DMS79 (cell line): ENCODE results near the gene HSPB7.
"Not testable (repeated sequence)": the region's sequence is repeated elsewhere in the genome, so short reads cannot be mapped to it uniquely, and the experiment has no call there.

Experiments used
- DNase-seq: peaks from one replicate; lab custom pipeline; 2025; lab: John Stamatoyannopoulos, UW

HSPB7 gene

GRCh38 chr1:16006552-16007485, 11.0 kb downstream of the HSPB7 start:
- DNase-seq, result no peak

GRCh38 chr1:16006010-16006409, 11.8 kb downstream of the HSPB7 start:
- DNase-seq, result no peak

- DNase-seq, result no peak
Measured at GRCh38 chr1:16005597-16005996, 12.2 kb downstream of the HSPB7 start.

DNA sequence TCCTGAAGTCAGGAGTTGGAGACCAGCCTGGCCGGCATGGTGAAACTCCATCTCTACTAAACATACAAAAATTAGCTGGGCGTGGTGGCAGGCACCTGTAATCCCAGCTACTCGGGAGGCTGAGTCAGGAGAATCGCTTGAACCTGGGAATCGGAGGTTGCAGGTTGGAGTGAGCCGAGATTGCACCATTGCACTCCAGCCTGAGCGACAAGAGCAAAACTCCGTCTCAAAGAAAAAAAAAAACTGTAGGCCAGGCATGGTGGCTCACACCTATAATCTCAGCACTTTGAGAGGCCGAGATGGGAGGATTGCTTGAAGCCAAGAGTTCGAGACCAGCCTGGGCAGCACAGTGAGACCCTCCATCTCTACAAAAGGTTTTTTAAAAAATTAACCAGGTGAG, 16.6 kb downstream of the HSPB7 start:
- DNase-seq, result not testable (repeated sequence)

GRCh38 chr1:15998929-15999328, 18.9 kb downstream of the HSPB7 start:
- DNase-seq, result no peak

GRCh38 chr1:15997637-15998280, 20.1 kb downstream of the HSPB7 start:
- no peak for DNase-seq

DNA sequence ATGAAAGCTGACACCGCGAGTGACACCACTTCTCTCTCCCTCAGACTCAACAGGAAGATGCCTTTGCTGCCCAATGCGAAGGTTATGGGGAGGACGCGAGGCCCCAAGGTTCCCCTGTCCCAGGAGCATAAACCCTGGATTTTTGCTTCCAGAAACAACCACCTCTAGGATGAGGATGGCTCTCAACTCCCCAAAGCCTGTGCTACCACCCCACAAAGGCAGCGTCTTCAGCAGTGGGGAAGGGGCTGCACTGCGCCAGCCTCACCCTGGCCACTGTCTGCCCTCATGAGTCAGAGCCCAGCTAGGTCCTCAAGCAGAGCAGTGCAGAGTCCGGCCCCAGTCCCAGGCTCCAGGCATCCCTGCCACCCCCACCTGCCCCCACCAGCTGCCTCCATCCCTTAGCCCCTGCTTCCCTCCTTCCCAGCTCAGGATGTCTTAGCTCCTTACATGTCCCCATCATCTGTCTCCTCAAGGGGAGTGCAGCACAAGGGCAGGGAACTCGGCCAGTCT, 20.7 kb downstream of the HSPB7 start:
- no peak for DNase-seq

- no peak for DNase-seq
Measured at GRCh38 chr1:15994590-15995351, 23.1 kb downstream of the HSPB7 start.

DNA sequence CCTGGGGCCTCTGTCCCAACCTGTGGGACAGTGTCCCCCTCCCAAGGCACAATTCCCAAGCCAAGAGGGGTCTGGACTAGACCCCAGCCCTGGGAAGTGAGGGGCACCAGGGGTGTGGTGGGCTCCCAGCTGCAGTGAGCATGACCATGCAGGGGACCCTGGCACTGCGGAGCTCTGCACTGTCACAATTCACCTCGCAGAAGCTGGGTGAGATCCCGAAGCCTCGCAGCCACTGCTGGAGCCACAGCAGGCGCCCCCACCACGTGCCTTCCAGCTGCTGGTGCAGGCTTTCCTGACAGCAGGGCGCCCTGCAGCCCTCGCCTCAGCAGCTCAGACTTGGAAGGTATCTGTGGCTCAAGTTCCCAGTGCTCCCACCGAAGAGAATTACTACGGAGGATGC, 23.8 kb downstream of the HSPB7 start:
- no peak for DNase-seq

DNA sequence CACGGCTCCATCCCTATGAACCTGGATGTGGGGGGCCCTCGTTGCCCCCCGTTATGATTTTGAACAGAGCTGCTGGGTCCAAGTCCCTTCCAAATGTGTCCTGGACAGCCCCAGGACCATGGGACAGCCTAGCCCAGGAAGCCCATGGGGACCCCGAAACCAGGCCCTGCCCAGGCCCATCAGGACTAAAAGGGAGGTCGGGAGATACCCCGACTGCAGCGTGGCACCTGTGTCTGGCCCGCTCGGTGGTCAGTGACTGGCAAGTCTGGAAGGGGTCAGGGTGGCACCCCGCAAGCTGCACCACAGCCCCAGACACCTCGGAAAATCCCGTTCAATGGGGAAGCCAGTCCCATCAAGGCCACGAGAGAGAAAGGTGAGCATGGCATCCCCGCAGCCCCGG, 24.2 kb downstream of the HSPB7 start:
- no peak for DNase-seq

DNA sequence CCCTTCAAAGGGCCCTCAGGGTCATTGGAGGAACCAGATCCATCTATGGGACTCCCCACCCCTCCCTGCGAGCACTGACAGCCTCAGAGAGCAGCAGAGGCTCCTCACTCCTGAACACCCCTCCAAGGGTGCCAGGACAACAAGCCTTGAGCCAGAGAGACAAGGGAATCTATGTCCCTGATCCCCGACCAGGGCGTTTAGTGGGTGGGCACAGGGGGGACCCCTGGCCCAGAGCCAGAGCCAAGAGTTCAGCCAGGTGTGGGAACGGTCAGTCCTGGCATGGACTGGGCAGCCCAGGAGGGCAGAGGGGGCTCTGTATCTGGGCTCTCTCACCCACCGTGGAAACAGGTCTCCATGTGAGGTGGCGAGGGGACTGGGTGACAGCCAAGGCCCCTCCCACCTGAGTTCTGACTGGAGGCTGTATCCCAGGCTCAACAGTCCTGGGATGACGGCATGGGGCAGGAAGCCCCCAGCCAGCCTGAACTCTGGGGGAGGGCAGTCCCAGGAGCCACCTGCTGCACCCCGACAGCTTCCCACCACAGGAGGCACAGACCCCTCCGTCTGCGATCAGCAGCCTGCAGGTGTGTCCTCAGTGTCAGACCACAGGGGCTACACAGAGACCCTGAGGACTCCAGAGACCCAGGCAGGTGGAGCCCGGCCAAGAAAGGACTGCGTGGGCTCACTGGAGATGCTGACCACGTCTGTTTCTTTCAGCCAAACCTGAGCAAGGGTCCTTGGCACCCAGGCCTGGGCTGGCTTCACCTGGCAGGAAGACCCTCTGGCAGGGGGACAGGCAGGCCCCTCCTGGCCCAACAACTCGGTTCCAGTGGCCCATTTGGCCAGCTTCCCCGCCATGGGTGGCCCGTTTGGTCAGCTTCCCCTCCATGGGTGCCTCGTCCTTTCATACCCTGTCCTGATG, 25.0 kb downstream of the HSPB7 start:
- DNase-seq, result no peak

DNA sequence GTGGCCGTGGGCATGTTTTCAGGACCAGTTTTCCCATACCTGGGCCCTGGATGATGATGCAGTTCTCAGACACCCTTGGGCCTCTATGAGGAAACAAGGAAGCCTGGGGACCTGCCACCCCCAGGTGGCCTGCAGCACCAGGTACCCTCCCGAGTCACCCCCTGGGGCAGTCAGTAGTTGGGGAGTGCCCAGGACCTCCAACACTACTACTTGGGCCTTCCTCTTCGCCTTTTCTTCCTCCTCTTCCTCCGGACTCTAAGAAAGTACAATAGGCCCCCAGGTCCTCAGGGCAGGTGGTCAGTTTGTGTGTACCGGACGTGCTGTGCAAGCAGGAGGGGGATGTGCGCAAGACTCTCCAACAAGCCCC, 25.7 kb downstream of the HSPB7 start:
- DNase-seq, result no peak

GRCh38 chr1:15991427-15992186, 26.2 kb downstream of the HSPB7 start:
- no peak for DNase-seq

DNA sequence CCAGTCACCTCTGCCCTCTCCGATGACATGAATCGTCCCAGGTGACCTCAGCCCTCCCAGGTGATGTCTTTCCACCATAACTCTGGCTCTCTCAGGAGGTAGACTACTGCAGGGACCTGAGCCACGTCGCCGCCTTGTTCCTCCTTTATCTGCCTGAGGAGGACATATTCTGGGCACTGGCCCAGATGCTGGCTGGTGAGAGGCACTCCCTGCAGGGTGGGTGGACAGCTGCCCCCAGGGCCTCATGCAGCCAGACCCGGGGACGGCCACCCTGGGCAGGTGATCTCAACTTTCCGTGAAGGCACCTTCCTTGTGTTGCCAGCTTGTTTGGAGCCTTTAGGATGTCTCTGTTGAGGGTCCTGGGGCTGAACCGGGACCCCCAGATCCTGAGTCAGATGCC, 28.1 kb downstream of the HSPB7 start:
- peak; percentile 4 for DNase-seq

- DNase-seq, result no peak
Measured at GRCh38 chr1:15988856-15989736, 28.7 kb downstream of the HSPB7 start.

- DNase-seq, result no peak
Measured at GRCh38 chr1:15985611-15986297, 32.1 kb downstream of the HSPB7 start.

DNA sequence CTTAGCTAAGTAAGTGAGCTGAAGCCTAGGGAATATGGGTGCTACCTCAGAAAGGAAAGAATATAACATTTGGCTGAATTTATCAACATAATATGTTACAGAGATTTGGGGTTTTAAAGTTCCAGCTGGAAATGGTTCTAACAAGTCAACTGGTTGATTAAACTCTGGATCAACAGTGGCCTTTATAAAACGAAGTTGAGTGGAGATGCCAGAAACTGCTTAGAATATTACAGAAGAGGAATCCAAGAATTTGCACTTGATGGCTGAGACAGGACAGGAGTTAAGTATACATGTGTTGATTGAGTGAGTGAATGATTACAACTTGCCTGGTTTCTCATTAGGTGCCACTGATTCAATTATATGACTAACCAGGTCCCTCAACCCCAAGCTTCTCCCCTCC, 34.6 kb downstream of the HSPB7 start:
- DNase-seq, result no peak

DNA sequence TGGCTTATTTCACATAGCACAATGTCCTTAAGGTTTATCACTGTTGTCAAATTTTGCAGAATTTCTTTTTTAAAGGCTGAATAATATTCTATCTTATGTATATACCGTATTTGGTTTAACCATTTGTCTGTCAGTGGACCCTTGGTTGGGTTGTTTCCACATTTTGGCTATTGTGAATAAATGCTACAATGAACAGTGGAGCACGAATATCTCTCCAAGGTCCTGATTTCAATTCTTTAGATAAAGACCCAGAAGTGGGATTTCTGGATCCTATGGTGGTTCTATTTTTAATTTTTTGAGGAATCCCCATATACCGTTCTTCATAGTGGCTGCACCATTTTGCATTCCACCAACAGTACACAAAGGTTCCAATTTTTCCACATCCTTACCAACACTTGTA, 36.2 kb downstream of the HSPB7 start:
- no peak for DNase-seq

GRCh38 chr1:15977947-15978346, 39.9 kb downstream of the HSPB7 start:
- not testable (repeated sequence) for DNase-seq
